Neural crest cell (in vitro differentiated cells): ENCODE data around the gene FBLIM1. TPM values are rescaled to one million over a fixed set of nuclear protein-coding genes. Genes with fewer than 3 reads are reported as not detected.
"Not testable (repeated sequence)": the region's sequence is repeated elsewhere in the genome, so short reads cannot be mapped to it uniquely, and the experiment has no call there.

Experiments
- DNase-seq: peaks from one replicate; pipeline ENCODE4 v3.0.0; 2021; ENCODE audit warnings: low read depth, mixed read lengths, low spot score
- H3K27ac Mint-ChIP-seq: one replicate; pipeline ENCODE4 v1.8.0; 2021; ENCODE audit warnings: mild to moderate bottlenecking, mixed read lengths; ENCODE audit not compliant: unreplicated experiment
- H3K27me3 Mint-ChIP-seq: 2 replicates; pipeline ENCODE4 v1.8.0; 2021; ENCODE audit warnings: low read depth, mild to moderate bottlenecking, mixed read lengths
- H3K36me3 Mint-ChIP-seq: 2 replicates; pipeline ENCODE4 v1.8.0; 2021; ENCODE audit warnings: low read depth, mild to moderate bottlenecking, mixed read lengths
- H3K4me1 Mint-ChIP-seq: 2 replicates; pipeline ENCODE4 v1.8.0; 2021; ENCODE audit warnings: mixed read lengths
- H3K4me3 Mint-ChIP-seq: one replicate; pipeline ENCODE4 v1.8.0; 2021; ENCODE audit warnings: mild to moderate bottlenecking, mixed read lengths
- H3K9me3 Mint-ChIP-seq: 2 replicates; pipeline ENCODE4 v1.8.0; 2021; ENCODE audit warnings: mixed read lengths
- CTCF ChIP-seq: fragments of 200-600 bp; sonication (generic); conservative IDR thresholded peaks from 2 replicates; pipeline ENCODE4 v1.5.0; 2021; ENCODE audit warnings: antibody characterized with exemption, mild to moderate bottlenecking
- total RNA-seq: library from RNA; stranded (reverse); gene quantifications from 2 replicates; pipeline ENCODE4 v1.2.1, GENCODE V29; 2021

The FBLIM1 gene
- total RNA-seq, 1 donor from 2014 or later = 6.2 TPM

- H3K4me3 Mint-ChIP-seq = no peak overlapping the region
- no peaks in the 10 kb centered on the region for H3K36me3 Mint-ChIP-seq
- H3K4me1 Mint-ChIP-seq = peaks cover 11% of the 10 kb centered on the region
- no peak for DNase-seq
- no peak overlapping the region for H3K27ac Mint-ChIP-seq
- no peaks in the 10 kb centered on the region for H3K27me3 Mint-ChIP-seq
- TF ChIP-seq CTCF = no peak
- no peaks in the 10 kb centered on the region for H3K9me3 Mint-ChIP-seq
Observed at GRCh38 chr1:15816674-15817073, 58.1 kb downstream of the FBLIM1 start.

GRCh38 chr1:15820478-15820877, 61.9 kb downstream of the FBLIM1 start:
- H3K4me1 Mint-ChIP-seq = peaks cover 9% of the 10 kb centered on the region
- H3K4me3 Mint-ChIP-seq = no peak overlapping the region
- H3K36me3 Mint-ChIP-seq = peaks cover 2% of the 10 kb centered on the region
- no peak overlapping the region for H3K27ac Mint-ChIP-seq
- no peaks in the 10 kb centered on the region for H3K9me3 Mint-ChIP-seq
- TF ChIP-seq CTCF = no peak
- DNase-seq = no peak
- H3K27me3 Mint-ChIP-seq = no peaks in the 10 kb centered on the region

DNA sequence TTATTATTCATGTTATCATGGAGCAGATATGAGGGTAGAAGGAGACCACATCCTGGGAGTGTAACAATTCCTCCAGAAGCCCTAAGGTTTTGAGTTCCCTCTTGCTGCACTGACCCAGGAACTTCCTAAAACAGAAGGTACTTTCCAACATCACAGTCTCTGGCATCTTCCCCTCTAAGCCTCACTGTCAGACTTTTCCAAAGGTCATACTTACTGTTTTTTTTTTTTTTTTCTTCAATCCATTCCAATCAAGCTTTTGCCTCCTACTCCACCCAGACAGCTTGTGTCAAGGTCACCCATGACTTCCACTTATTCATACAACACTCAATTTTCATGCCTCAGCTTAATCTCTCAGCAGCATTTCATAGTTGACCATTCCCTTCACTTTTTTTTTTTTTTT, 67.2 kb downstream of the FBLIM1 start:
- H3K27ac Mint-ChIP-seq = no peak overlapping the region
- TF ChIP-seq CTCF = no peak
- H3K36me3 Mint-ChIP-seq = peaks cover 2% of the 10 kb centered on the region
- H3K4me3 Mint-ChIP-seq = no peak overlapping the region
- no peak for DNase-seq
- H3K4me1 Mint-ChIP-seq = peaks cover 11% of the 10 kb centered on the region
- no peaks in the 10 kb centered on the region for H3K9me3 Mint-ChIP-seq
- H3K27me3 Mint-ChIP-seq = no peaks in the 10 kb centered on the region

DNA sequence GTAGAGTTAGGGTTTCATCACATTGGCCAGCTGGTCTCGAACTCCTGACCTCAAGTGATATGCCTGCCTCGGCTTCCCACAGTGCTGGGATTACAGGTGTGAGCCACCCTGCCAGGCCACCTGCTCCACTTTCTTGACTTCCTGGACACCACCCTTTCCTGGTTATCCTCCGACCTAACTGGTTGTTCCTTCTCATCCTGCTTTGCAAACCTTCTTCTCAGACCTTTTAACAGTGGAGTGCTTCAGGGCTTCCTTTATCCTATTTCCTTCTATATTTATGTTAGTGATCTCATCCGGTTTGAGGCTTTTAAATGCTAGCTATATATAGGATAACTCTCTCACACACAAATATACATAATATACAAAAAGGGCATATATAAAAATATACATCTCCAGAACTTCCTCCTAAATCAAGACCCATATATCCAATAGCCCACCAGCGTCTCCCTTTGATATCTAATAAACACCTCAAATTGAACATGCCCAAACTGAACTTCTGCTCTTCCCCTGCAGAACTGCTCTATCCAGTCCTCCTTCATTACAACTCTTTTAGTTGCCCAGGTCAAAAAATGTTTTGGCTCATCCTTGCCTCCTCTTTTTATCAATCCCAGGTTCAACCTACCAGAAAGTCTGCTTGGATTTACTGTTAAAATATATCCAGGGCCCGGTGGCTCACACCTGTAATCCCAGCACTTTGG, 68.4 kb downstream of the FBLIM1 start:
- H3K27me3 Mint-ChIP-seq = no peaks in the 10 kb centered on the region
- DNase-seq = no peak
- no peak for TF ChIP-seq CTCF
- H3K27ac Mint-ChIP-seq = no peak overlapping the region
- no peak overlapping the region for H3K4me3 Mint-ChIP-seq
- H3K9me3 Mint-ChIP-seq = no peaks in the 10 kb centered on the region
- peaks cover 19% of the 10 kb centered on the region for H3K4me1 Mint-ChIP-seq
- peaks cover 2% of the 10 kb centered on the region for H3K36me3 Mint-ChIP-seq

GRCh38 chr1:15827567-15827966, 69.0 kb downstream of the FBLIM1 start:
- H3K9me3 Mint-ChIP-seq, H3K27me3 Mint-ChIP-seq, H3K4me3 Mint-ChIP-seq, H3K27ac Mint-ChIP-seq, DNase-seq, H3K36me3 Mint-ChIP-seq: not testable (repeated sequence)
- H3K4me1 Mint-ChIP-seq = peaks cover 25% of the 10 kb centered on the region

DNA sequence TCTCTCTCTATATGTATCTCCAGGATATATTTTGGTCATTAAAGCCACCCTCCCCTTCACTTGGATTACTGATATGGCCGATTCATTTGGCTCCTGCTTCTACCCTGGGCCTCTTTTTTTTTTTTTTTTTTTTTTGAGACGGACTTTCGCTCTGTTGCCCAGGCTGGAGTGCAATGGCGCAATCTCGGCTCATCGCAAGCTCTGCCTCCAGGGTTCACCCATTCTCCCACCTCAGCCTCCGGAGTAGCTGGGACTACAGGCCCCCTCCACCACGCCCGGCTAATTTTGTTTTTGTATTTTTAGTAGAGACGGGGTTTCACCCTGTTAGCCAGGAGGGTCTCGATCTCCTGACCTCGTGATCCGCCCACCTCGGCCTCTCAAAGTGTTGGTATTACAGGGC, 70.3 kb downstream of the FBLIM1 start:
- H3K9me3 Mint-ChIP-seq, H3K27ac Mint-ChIP-seq, H3K36me3 Mint-ChIP-seq, DNase-seq, H3K27me3 Mint-ChIP-seq, H3K4me3 Mint-ChIP-seq: not testable (repeated sequence)
- peaks cover 35% of the 10 kb centered on the region for H3K4me1 Mint-ChIP-seq
